OCI-LY3 (cell line): ENCODE data around the gene ACSS2.
"Not testable (repeated sequence)": the region's sequence is repeated elsewhere in the genome, so short reads cannot be mapped to it uniquely, and the experiment has no call there.

Experiments used
- EZH2phosphoT487 ChIP-seq: fragments of 200-600 bp; shearing (Covaris generic); IDR thresholded peaks from 2 replicates; pipeline ENCODE4 v1.6.1; 2018; ENCODE audit warnings: antibody characterized with exemption, mixed run types, low read depth
- TF ChIP-seq, protein P1 (sequence below): fragments of 200-600, 300-600 bp; sonication (generic); IDR thresholded peaks from 2 replicates; pipeline ENCODE4 v1.5.1; 2014; ENCODE audit warnings: antibody characterized with exemption, low read length, low read depth

DNA sequence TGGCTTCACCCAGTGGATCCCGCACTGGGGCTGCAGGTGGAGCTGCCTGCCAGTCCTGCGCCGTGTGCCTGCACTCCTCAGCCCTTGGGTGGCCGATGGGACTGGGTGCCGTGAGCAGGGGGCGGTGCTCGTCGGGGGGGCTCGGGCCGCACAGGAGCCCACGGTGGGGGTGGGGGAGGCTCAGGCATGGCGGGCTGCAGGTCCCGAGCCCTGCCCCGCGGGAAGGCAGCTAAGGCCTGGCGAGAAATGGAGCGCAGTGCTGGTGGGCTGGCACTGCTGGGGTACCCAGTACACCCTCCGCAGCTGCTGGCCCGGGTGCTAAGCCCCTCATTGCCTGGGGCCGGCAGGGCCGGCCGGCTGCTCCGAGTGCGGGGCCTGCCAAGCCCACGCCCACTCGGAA lies 22.3 kb downstream of the ACSS2 start:
- TF ChIP-seq, protein P1, sequence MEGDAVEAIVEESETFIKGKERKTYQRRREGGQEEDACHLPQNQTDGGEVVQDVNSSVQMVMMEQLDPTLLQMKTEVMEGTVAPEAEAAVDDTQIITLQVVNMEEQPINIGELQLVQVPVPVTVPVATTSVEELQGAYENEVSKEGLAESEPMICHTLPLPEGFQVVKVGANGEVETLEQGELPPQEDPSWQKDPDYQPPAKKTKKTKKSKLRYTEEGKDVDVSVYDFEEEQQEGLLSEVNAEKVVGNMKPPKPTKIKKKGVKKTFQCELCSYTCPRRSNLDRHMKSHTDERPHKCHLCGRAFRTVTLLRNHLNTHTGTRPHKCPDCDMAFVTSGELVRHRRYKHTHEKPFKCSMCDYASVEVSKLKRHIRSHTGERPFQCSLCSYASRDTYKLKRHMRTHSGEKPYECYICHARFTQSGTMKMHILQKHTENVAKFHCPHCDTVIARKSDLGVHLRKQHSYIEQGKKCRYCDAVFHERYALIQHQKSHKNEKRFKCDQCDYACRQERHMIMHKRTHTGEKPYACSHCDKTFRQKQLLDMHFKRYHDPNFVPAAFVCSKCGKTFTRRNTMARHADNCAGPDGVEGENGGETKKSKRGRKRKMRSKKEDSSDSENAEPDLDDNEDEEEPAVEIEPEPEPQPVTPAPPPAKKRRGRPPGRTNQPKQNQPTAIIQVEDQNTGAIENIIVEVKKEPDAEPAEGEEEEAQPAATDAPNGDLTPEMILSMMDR: not testable (repeated sequence)
- TF ChIP-seq EZH2phosphoT487: not testable (repeated sequence)
